GM21529 (cell line): ENCODE measurements around the gene LEFTY1.
"Not testable (repeated sequence)": the region's sequence is repeated elsewhere in the genome, so short reads cannot be mapped to it uniquely, and the experiment has no call there.

Source experiments
- ATAC-seq: cut with Tn5 transposase; IDR thresholded peaks from one replicate; pipeline ENCODE4 v1.9.1; 2021; ENCODE audit not compliant: unreplicated experiment

Gene LEFTY1

GRCh38 chr1:225888898-225889601 is at the start of gene LEFTY1:
LEFTY1 (minus strand) TSS chr1:225889146; CDS start chr1:225889066, 80 bp downstream.
- no peak for ATAC-seq

- no peak for ATAC-seq
Observed at GRCh38 chr1:225937048-225937968, 48.4 kb upstream of the LEFTY1 start.

DNA sequence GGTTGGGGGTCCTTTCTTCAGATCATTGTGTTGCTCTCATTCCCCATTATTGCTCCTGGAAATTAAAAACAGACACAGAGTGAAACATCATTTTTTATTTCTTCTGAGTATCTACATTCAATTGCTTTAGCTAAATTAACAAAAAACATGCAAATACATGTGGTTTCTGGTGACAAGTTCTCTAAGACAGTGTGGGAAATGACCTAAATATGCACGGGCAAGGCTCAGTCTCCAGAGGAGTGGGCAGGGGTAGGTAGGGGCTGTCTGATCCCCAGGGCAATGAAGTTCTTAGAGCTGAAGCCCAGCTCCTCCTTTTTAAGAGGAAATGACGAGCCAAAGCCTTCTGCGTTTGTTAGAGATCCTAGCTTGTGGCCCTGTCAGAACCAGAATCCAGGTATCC is 47.6 kb upstream of the LEFTY1 start:
- ATAC-seq: no peak

DNA sequence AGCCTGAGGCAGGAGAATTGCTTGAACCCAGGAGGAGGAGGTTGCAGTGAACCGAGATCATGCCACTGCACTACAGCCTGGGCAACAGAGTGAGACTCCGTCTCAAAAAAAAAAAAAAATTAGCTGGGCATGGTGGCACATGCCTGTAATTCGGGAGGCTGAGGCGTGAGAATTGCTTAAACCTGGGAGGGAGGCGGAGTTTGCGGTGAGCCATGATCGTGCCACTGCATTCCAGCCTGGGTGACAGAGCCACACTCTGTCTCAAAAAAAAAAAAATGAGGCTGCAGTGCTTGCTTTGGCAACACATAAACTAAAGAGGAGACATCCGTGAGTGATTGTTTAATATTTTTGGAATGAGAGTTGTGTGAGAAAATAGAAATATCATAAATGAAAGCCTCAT is 47.1 kb upstream of the LEFTY1 start:
- ATAC-seq: not testable (repeated sequence)

GRCh38 chr1:225934711-225935110 is 45.8 kb upstream of the LEFTY1 start:
- no peak for ATAC-seq

GRCh38 chr1:225933072-225933471 is 44.1 kb upstream of the LEFTY1 start:
- no peak for ATAC-seq

- no peak for ATAC-seq
Observed at GRCh38 chr1:225931270-225932136, 42.6 kb upstream of the LEFTY1 start.

DNA sequence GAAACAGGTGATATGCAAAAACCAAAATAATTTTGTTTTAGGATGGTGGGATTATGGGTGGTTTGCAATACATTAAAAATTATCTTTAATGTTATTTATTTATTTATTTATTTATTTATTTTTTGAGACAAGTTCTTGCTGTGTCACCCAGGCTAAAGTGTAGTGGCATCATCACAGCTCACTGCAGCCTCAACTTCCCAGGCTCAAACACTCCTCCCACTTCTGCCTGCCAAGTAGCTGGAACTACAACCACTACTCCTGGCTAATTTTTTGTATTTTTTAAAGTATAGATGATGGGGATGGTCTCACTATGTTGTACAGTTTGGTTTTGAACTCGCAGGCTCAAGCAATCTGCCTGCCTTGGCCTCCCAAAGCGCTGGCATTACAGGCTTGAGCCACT is 41.6 kb upstream of the LEFTY1 start:
- ATAC-seq: no peak

GRCh38 chr1:225929462-225929861 is 40.5 kb upstream of the LEFTY1 start:
- not testable (repeated sequence) for ATAC-seq

DNA sequence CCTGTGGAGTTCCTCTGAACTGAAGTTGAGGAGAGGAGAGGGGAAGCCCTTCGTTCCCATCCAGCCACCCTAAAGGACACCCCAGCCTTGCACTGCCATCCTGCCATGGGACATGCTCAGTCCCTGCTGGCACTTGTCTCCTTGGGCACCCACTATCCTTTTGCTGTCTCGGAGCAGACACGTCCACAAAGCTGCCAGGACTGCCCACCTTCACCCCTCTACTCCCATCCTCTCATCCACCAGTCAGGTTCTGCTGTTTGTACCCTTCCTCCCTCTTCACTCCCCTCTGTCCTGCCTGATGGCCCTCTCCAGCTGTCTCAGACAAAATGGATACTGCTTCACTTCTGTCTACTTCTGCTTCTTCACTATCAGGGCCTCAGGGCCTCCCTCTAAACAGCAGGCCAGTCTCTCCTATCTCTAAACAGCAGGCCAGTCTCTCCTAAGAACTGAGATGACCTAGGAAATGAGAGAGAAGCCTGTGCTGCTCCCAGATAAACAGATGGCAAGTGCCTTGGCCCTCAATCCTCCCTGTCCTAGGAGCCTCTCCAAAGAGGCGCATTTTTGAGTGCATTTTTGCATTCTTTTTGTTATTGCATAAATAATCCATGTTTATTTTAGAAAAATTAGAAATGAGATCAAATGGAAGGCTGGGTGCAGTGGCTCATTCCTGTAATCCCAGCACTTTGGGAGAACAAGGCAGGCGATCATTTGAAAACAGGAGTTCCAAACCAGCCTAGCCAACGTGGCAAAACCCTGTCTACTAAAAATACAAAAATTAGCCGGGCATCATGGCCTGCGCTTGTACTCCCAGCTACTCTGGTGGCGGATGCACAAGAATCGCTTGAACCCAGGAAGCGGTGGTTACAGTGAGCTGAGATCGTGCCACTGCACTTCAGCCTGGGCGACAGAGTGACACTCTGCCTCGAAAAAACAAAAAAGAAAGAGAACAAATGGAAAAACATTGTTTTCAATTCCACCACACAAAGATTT is 39.5 kb upstream of the LEFTY1 start:
- no peak for ATAC-seq

GRCh38 chr1:225926551-225927113 is 37.7 kb upstream of the LEFTY1 start:
- ATAC-seq: no peak

DNA sequence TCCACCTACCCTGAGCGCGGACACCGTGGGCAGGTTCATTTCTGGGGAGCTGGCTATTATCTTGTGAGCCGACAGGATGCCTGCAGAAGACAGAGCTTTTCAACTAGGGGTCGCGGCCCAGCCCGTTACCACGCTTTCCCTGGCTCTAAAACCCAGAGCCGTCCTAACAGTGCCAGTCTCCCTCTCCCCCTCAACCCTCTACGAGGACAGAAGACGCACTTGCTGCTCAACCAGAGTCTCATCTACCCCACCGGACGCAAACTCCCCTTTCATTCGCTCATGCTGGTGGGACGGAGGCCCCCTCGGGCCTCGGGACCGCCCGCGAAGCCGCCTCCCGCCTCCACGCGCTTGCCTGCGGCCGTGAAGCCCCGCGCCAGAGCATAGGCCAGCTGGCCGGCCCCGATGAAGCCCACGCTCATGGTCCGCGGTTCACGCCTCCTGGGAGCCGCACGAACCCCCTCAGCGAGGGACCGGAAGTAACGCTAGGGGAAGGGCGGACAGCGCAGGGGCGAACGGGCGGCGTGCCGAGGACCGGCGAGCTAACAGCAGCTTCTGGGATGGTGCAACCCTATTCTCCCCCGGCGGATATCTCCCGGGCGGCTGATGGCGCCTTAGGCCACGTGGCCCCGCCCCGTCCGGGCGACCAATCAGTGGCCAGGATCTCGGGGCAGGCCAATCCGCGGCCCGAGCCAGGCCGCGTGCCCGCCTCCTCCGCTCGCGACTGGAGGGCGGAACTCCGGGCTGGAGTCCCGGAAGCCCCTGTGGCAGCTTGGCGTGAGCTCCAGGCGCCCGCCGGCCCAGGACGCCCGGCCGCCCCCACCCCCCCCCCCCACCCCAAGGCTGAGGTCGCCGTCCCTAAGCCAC is 35.0 kb upstream of the LEFTY1 start, which contains the start of gene PYCR2:
TSS of gene PYCR2 (minus strand) at position 559 of the 864 bp plus-strand sequence. CDS start at position 419, 140 bp downstream.
- peak; percentile 97 for ATAC-seq

GRCh38 chr1:225923381-225923691 is 34.4 kb upstream of the LEFTY1 start:
- no peak for ATAC-seq

DNA sequence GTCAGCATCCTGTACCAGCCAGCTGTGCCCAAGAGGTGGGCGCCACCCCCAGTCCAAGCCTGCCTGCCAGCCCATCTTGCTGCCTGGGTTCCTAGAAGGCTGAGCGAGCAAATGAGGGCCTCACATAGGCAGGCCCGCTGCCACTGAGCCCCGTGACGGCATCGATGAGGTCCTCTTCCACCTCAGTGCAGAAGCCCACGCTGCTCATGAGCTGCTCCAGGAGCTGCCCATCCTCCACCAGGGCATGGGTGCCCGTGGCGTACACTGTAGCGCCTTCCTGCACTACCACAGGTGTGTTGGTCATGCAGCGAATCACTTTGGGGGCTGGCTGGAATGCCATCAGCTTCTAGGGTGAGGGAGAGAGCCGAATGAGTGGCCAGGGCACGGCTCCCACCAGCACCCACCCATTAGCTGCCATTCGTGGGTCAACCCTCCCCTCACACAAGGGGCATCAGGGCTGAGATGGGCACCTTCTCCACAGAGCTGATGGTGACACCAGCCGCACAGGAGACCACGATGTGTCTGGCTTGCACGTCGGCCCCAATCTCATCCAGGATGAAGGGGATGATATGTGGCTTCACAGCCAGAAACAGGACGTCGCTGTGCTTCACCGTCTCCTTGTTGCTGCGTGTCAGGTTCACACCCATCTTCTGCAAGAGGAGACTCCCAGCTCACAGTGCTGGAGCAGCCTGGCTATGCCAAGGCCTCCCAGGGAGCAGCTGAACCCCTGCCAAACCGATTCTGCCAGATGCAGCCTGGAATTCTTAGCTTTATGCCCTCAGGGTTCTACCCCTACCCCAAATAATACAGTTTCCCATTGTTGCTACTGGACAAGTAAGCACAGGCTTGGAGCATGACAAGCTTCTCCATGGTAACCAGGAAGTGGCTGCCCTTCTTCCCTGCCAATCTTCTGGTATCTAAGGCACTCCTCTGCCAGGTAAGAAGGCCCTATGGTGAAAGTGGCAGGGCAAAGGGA is 33.1 kb upstream of the LEFTY1 start:
- no peak for ATAC-seq

- ATAC-seq: no peak
Observed at GRCh38 chr1:225919906-225920305, 31.0 kb upstream of the LEFTY1 start.

GRCh38 chr1:225918280-225918679 is 29.3 kb upstream of the LEFTY1 start:
- no peak for ATAC-seq

GRCh38 chr1:225917536-225917935 is 28.6 kb upstream of the LEFTY1 start:
- ATAC-seq: no peak

DNA sequence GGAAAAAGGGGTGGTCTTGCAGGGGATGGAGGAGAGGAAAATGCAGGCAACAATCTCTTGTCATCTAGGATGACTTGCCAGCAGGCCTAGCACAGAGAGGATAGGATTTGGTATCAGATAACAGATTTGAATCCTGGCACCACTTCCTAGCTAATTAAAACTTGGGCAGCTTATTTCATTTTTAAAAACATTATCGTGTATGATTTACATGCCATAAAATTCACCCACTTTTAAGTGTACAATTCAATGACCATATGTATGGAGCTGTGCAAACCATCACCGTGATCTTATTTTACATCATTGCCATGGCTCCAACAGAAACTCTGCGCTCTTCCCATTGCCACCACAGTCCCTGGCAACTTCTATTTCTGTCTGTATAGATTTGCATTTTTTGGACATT is 28.2 kb upstream of the LEFTY1 start:
- no peak for ATAC-seq
